Fibroblast of peridontal ligament (primary cell): ENCODE measurements around the gene TGIF2.
"Not testable (repeated sequence)": the region's sequence is repeated elsewhere in the genome, so short reads cannot be mapped to it uniquely, and the experiment has no call there.

Source experiments
- DNase-seq: peaks from one replicate; pipeline ENCODE4 v3.0.0-alpha.2; 2010; ENCODE audit errors: extremely low read depth

The TGIF2 gene

GRCh38 chr20:36547186-36548005 lies 26.0 kb upstream of the TGIF2 start:
- DNase-seq = no peak

- DNase-seq = no peak
These were observed 25.4 kb upstream of the TGIF2 start for GRCh38 chr20:36548006-36548315.

- no peak for DNase-seq
These were observed 24.4 kb upstream of the TGIF2 start for GRCh38 chr20:36548704-36549627.

- DNase-seq = no peak
These were observed 23.8 kb upstream of the TGIF2 start for GRCh38 chr20:36549628-36549941.

GRCh38 chr20:36549942-36550789 lies 23.2 kb upstream of the TGIF2 start:
- DNase-seq = no peak

GRCh38 chr20:36550790-36551299 lies 22.6 kb upstream of the TGIF2 start:
- no peak for DNase-seq

- no peak for DNase-seq
These were observed 18.1 kb upstream of the TGIF2 start for GRCh38 chr20:36555248-36555647.

- DNase-seq = no peak
These were observed 10.7 kb upstream of the TGIF2 start for GRCh38 chr20:36562724-36563123.

- no peak for DNase-seq
These were observed 10.0 kb upstream of the TGIF2 start for GRCh38 chr20:36563374-36563773.

GRCh38 chr20:36564078-36564725 lies 9.2 kb upstream of the TGIF2 start:
- not testable (repeated sequence) for DNase-seq

GRCh38 chr20:36564726-36565121 lies 8.7 kb upstream of the TGIF2 start:
- DNase-seq = not testable (repeated sequence)

- no peak for DNase-seq
These were observed 7.9 kb upstream of the TGIF2 start for GRCh38 chr20:36565520-36565919.

- peak; percentile 78 for DNase-seq
These were observed 3.5 kb upstream of the TGIF2 start for GRCh38 chr20:36569847-36570429.

GRCh38 chr20:36571564-36572504 lies 1.6 kb upstream of the TGIF2 start:
- DNase-seq = no peak

- DNase-seq = no peak
These were observed 695 bp upstream of the TGIF2 start for GRCh38 chr20:36572701-36573102.

GRCh38 chr20:36573798-36574365 lies 485 bp downstream of the TGIF2 start:
- no peak for DNase-seq

- DNase-seq = no peak
These were observed 1.2 kb downstream of the TGIF2 start for GRCh38 chr20:36574366-36575135.

- DNase-seq = no peak
These were observed 2.7 kb downstream of the TGIF2 start for GRCh38 chr20:36576081-36576445.
